ENCODE data around the gene TANGO2.
"Not testable (repeated sequence)": the region's sequence is repeated elsewhere in the genome, so short reads cannot be mapped to it uniquely, and the experiment has no call there.

The TANGO2 gene

DNA sequence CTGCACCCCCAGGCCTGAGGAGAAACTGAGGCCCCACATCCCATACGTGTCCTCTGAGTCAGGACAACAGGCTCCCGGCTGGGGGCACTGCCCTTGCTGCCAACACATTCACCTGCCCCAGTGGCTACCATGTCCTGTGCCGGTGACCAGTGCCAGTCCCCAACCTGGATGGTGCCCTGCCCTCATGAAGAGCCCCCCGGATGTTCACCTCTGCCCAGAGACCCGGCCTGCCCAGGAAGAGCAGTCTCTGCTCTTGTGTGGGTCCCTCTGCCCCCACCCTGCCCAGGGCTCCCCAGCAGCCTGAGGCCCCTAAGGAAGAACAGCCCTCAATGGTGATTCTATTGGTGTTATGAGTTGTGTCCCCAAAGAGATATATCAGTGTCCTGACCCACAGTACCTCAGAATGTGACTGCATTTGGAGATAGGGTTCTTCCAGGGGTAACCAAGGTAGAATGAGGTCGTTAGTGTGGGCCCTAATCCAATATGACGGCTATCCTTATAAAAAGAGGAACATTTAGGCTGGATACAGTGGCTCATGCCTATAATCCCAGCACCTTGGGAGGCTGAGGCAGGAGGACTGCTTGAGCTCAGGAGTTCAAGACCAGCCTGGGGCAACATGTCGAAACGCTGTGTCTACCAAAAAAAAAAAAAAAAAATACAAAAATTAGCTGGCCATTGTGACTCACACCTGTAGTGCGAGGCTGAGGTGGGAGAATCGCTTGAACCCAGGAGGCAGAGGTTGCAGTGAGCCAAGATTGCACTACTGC, 45.9 kb downstream of the TANGO2 start:
- DNase-seq, result no peak

- DNase-seq, result not testable (repeated sequence)
Measured at GRCh38 chr22:20067384-20067682, 46.4 kb downstream of the TANGO2 start.

DNA sequence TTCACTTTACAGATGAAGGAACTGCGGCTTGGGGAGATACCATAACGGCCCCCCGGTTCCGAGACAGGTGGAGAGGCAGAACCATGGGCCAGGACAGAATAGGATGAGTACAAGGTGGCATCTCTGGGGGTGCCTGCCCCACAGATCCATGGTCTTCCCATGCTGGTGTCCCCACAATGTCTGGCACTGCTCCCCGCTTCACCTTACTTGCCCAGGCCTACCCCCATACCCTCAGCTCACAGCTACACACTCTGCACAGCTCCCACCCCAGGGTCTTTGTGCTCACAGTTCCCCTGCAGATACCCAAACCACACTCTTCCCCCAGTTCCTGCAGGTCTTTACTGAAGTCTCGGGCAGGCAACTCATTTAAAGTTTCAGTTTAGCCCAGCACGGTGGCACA, 47.7 kb downstream of the TANGO2 start:
- no peak for DNase-seq

- DNase-seq, result no peak
Measured at GRCh38 chr22:20069331-20070042, 48.6 kb downstream of the TANGO2 start.

DNA sequence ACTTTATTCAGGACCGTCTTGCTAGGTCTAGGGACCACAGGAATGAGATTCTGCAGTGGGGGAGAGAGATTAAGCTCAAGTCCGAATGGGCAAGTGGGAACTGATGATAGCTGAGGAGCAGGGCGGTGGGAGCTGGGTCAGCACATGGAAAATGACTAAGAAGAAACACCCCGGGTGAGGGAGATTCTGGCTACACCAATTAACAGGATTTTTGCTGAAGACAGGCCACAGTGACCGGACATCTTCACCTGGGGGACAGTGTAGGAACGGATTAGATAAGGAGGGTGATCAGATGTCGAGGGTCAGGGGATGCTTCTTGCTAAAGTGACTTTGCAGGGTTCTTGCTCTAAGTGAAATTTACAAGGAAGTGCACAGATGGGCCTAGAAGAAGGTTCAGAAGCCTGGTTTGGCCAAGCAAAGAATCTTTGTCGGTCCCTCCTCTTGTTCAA, 50.6 kb downstream of the TANGO2 start:
- DNase-seq, result no peak

- no peak for DNase-seq
Measured at GRCh38 chr22:20076627-20077172, 55.8 kb downstream of the TANGO2 start.

- DNase-seq, result peak; percentile 92
Measured at GRCh38 chr22:20079745-20080444, 59.0 kb downstream of the TANGO2 start, which contains the start of gene DGCR8. TSS of gene DGCR8 (plus strand) at chr22:20080241. CDS start at chr22:20085964, 5,723 bp downstream.

DNA sequence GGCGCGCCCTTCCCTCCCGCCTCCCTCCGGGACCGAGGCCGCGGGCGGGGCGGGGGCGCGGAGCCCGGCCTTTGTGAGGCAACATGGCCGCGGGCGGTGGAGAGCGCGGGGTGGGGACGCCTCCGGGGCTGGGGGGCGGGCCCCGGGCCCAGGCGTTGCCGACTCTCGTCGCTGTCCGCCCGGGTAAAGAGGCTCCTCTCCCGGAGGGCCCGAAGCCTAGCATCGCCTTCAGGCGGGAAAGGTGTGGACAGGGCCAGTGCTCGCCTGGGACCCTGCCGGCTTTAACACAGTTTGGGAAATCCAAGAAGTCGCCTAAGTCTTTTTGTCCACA, 59.5 kb downstream of the TANGO2 start:
- DNase-seq, result peak; percentile 63

- peak; percentile 50 for DNase-seq
Measured at GRCh38 chr22:20080776-20081654, 60.1 kb downstream of the TANGO2 start.

GRCh38 chr22:20083157-20083890, 62.4 kb downstream of the TANGO2 start:
- no peak for DNase-seq

DNA sequence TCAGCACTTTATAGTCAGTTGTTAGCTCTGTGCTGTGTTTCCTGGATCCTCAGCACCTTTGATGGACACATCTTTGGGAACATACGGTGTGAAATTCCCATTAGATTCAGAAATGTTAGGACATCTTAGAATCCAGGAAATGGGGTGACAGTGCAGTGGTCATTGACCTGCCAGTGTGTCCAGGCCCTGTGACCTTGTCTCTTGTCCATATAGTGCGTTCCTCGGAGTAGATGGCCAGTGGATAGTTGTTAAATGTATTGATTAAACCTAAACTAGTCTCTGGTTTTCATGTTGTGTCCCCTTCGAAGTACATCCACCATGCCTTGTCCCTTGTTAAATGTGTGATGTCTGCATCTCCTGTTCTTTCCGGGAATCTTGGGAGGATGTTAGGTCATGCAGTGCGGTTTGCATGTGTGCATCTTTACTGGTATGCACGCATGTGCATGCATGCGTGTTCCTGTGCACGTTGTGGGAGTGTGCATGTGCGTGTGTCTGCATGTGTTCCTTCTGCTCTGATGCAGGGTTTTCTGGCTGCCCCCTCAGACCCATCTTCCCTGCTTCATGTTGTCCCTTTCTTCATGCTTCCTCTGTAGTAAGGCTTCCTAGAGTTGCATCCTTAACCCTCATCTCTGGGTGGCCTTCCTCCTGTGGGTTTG, 63.1 kb downstream of the TANGO2 start:
- no peak for DNase-seq

GRCh38 chr22:20084547-20085413, 63.9 kb downstream of the TANGO2 start:
- DNase-seq, result peak; percentile 11

DNA sequence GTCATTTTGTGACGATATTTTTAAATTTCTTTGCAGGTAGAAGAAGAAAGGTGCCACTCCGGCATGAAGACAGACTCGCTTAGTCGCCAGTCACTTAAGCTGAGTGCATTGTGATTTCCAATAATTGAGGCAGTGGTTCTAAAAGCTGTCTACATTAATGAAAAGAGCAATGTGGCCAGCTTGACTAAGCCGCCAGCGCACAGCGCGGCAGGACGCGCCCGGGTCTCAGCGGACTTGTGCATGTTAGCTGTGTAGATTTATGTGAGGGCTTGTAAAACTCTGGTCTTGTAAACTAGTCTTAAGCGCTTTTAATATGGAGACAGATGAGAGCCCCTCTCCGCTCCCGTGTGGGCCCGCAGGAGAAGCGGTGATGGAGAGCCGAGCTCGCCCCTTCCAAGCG, 64.7 kb downstream of the TANGO2 start:
- no peak for DNase-seq

DNA sequence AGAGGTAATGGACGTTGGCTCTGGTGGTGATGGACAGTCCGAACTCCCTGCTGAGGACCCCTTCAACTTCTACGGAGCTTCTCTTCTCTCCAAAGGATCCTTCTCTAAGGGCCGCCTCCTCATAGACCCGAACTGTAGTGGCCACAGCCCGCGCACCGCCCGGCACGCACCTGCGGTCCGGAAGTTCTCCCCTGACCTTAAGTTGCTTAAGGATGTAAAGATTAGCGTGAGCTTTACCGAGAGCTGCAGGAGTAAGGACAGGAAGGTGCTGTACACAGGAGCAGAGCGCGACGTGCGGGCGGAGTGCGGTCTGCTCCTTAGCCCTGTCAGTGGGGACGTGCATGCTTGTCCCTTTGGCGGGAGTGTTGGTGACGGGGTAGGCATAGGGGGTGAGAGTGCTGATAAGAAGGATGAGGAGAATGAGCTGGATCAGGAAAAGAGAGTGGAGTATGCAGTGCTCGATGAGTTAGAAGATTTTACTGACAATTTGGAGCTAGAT, 65.2 kb downstream of the TANGO2 start:
- DNase-seq, result no peak

DNA sequence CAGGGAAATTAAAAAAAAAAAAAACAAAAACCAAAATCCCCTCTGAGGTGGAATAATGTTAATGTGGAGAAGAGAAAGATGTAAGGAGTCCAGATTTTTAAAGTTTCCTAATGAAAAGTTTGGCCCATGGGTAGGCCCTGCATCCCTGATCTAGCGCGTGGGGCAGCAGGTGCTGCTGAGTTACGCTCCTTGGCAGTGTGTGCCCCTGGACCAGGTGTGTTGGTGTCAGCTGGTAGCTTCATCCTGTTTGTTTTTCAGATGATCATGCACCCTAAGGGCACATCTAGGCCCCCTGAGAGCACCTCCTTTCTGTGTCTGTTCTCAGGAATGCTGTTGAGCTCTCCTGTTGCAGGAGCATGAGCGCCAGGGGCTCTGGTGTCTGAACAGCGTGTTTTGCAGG, 65.9 kb downstream of the TANGO2 start:
- no peak for DNase-seq

GRCh38 chr22:20087319-20088262, 66.7 kb downstream of the TANGO2 start:
- no peak for DNase-seq

DNA sequence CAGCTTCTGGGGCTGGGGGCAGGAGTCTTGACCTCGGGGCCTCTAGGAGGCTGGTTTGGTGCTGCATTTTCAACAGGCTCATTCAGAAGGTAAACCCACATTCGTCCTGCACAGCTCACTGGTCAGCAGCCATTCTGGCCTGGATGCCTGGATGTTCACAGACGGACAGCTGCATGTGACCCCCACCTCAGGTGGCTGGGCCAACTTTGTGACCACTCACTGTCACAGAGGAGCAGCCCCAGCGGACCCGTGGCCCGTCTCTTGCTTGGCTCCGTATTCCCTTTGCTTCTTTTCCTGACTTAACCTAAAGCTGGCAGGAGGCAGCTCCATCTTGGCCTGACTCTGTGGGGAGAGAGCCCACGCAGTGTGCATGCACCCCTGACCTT, 67.3 kb downstream of the TANGO2 start:
- DNase-seq, result no peak

GRCh38 chr22:20089226-20089976, 68.5 kb downstream of the TANGO2 start:
- no peak for DNase-seq

Data from NCI-H146 (cell line).